ENCODE data around the gene TXNRD1. TPM values are rescaled to one million over a fixed set of nuclear protein-coding genes. Genes with fewer than 3 reads are reported as not detected.

The TXNRD1 gene
- total RNA-seq, 1 donor from 2014 or later = 100 TPM

DNA sequence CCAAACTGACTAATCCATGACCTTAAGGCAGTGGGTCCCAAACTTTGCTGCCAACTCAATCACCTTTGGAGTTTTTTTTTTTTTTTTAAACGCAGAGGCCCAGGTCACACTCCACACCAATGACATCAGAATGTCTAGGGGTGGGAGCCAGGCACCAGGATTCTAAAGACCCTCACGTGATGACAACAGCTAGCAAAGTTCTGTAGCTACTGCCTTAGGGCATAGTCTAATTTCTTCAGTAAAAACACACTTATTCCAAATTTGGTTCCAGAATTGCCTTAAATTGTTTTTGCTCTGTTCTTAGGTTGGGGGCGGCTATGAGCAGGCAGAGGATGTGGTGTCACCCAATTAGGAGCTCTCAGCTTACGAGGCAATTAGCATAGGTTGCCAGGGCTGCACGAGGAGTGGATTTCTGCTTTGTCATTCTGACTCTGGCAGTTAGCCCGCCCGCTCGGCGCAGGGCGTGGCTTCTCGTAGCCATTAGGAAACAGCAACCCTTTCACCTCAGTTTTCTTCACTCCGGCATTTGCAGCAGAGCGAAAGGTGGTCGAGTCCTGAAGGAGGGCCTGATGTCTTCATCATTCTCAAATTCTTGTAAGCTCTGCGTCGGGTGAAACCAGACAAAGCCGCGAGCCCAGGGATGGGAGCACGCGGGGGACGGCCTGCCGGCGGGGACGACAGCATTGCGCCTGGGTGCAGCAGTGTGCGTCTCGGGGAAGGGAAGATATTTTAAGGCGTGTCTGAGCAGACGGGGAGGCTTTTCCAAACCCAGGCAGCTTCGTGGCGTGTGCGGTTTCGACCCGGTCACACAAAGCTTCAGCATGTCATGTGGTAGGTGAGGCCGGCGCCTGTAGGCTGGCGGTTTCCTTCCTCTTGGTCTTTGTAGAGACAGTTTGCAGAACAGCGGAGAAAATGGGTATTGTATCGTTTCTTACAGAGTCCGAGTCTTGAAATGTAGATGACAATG, 71.2 kb downstream of the TXNRD1 start:
- peak; percentile 95 for DNase-seq (ENCODE audit: extremely low spot score, unreplicated experiment)
- Mint-ChIP-seq H3K9me3 (ENCODE audit: unreplicated experiment) (no peaks in the 10 kb centered on the region), H3K36me3 (ENCODE audit: unreplicated experiment) (peaks cover 6% of the 10 kb centered on the region), H3K4me1 (ENCODE audit: unreplicated experiment) (peaks cover 26% of the 10 kb centered on the region), H3K27ac (ENCODE audit: unreplicated experiment) (peak overlapping the region; percentile 100), H3K27me3 (ENCODE audit: unreplicated experiment) (no peaks in the 10 kb centered on the region), H3K4me3 (ENCODE audit: unreplicated experiment) (peak overlapping the region; percentile 99)
- TF ChIP-seq, protein P1, sequence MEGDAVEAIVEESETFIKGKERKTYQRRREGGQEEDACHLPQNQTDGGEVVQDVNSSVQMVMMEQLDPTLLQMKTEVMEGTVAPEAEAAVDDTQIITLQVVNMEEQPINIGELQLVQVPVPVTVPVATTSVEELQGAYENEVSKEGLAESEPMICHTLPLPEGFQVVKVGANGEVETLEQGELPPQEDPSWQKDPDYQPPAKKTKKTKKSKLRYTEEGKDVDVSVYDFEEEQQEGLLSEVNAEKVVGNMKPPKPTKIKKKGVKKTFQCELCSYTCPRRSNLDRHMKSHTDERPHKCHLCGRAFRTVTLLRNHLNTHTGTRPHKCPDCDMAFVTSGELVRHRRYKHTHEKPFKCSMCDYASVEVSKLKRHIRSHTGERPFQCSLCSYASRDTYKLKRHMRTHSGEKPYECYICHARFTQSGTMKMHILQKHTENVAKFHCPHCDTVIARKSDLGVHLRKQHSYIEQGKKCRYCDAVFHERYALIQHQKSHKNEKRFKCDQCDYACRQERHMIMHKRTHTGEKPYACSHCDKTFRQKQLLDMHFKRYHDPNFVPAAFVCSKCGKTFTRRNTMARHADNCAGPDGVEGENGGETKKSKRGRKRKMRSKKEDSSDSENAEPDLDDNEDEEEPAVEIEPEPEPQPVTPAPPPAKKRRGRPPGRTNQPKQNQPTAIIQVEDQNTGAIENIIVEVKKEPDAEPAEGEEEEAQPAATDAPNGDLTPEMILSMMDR (IDR thresholded peaks at IDR 0.05) = no peak

DNA sequence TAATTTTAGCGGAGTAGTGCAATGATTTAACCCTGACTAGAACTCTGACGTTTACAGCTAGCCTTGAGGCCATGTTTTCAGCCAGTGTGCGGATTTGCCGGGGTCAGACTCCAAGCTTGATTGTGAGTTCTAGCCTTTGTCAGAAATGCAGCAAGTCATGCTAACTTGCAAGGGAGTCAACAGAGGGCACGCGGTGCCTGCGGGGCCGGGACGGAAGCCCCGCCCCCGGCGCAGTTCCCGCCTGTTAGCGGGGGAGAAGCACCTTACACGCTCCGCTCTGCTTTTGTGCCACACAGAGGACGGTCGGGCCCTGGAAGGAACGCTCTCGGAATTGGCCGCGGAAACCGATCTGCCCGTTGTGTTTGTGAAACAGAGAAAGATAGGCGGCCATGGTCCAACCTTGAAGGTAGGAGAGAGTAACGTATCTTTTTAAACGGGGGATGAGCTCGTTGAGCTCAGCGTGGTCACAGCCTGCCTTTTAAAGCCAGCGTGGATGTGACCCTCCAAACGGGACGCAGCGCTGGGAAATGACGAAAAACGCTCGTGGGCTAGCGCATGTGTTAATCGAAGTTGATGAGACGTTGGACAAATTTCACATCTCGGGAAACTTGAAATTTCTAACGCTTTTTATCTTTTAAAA, 73.2 kb downstream of the TXNRD1 start:
- TF ChIP-seq, protein P1 (IDR thresholded peaks at IDR 0.05) = no peak
- peak overlapping the region; percentile 99 for H3K4me3 Mint-ChIP-seq (ENCODE audit: unreplicated experiment)
- H3K4me1 Mint-ChIP-seq (ENCODE audit: unreplicated experiment) = peaks cover 21% of the 10 kb centered on the region
- peaks cover 26% of the 10 kb centered on the region for H3K36me3 Mint-ChIP-seq (ENCODE audit: unreplicated experiment)
- no peaks in the 10 kb centered on the region for H3K9me3 Mint-ChIP-seq (ENCODE audit: unreplicated experiment)
- H3K27me3 Mint-ChIP-seq (ENCODE audit: unreplicated experiment) = no peaks in the 10 kb centered on the region
- DNase-seq (ENCODE audit: extremely low spot score, unreplicated experiment) = peak; percentile 87
- H3K27ac Mint-ChIP-seq (ENCODE audit: unreplicated experiment) = peak overlapping the region; percentile 100

DNA sequence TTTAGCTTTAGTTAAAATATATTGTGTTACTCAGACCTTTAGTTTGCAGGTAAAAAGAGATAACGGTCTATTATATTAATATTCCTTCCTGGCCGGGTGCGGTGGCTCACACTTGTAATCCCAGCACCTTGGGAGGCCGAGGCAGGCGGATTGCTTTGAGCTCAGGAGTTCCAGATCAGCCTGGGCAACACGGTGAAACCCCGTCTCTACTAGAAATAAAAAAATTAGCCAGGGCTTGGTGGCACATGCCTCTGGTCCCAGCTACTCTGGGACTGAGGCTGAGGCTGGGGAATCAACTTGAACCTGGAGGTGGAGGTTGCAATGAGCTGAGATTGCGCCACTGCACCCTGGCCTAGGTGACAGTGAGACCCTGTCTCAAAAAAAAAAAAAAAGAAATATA, 74.7 kb downstream of the TXNRD1 start:
- peaks cover 35% of the 10 kb centered on the region for H3K36me3 Mint-ChIP-seq (ENCODE audit: unreplicated experiment)
- H3K27me3 Mint-ChIP-seq (ENCODE audit: unreplicated experiment) = no peaks in the 10 kb centered on the region
- DNase-seq (ENCODE audit: extremely low spot score, unreplicated experiment) = no peak
- no peak overlapping the region for H3K27ac Mint-ChIP-seq (ENCODE audit: unreplicated experiment)
- H3K4me1 Mint-ChIP-seq (ENCODE audit: unreplicated experiment) = peaks cover 25% of the 10 kb centered on the region
- TF ChIP-seq, protein P1 (IDR thresholded peaks at IDR 0.05) = no peak
- peak overlapping the region; percentile 10 for H3K4me3 Mint-ChIP-seq (ENCODE audit: unreplicated experiment)
- no peaks in the 10 kb centered on the region for H3K9me3 Mint-ChIP-seq (ENCODE audit: unreplicated experiment)

DNA sequence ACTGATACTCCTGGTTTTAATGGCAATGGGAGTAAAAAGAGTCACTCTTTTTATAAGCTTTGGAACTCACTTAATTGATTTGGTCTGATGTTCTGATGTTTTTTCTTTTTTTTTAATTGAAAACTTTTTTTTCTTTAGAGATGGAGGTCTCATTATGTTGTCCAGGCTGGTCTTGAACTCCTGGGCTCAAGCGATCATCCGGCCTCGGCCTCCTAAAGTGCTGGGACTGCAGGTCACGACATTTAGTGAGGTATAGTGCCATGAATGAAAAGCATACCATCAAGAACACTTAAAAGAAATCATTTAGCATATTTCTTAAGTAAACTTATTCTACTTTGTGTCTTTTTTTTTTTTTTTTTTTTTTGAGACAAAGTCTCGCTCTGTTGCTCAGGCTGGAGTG, 75.3 kb downstream of the TXNRD1 start:
- DNase-seq (ENCODE audit: extremely low spot score, unreplicated experiment) = no peak
- TF ChIP-seq, protein P1 (IDR thresholded peaks at IDR 0.05) = no peak
- no peaks in the 10 kb centered on the region for H3K27me3 Mint-ChIP-seq (ENCODE audit: unreplicated experiment)
- H3K27ac Mint-ChIP-seq (ENCODE audit: unreplicated experiment) = peak overlapping the region; percentile 31
- peaks cover 22% of the 10 kb centered on the region for H3K4me1 Mint-ChIP-seq (ENCODE audit: unreplicated experiment)
- H3K36me3 Mint-ChIP-seq (ENCODE audit: unreplicated experiment) = peaks cover 38% of the 10 kb centered on the region
- H3K4me3 Mint-ChIP-seq (ENCODE audit: unreplicated experiment) = no peak overlapping the region
- H3K9me3 Mint-ChIP-seq (ENCODE audit: unreplicated experiment) = no peaks in the 10 kb centered on the region
